Esophagus muscularis mucosa (tissue), 4 donors: Measurements from ENCODE around the gene CCBE1. TPM values are rescaled to one million over a fixed set of nuclear protein-coding genes. Genes with fewer than 3 reads are reported as not detected.

Experiments
- DNase-seq: peaks from one replicate; pipeline ENCODE4 v3.0.0-alpha.2; 2017; ENCODE audit errors: extremely low spot score
- H3K27ac ChIP-seq, 4 donors: fragments of 200-600 bp; sonication (generic); replicated peaks in 1 of 4; 1 replicate in 3 of 4; 2 replicates in 1 of 4; pipeline ENCODE4 v1.5.1; 2016 to 2019; ENCODE audit warnings: mild to moderate bottlenecking in 1 of 4
- H3K27me3 ChIP-seq, 4 donors: fragments of 200-600 bp; sonication (generic); one replicate each; pipeline versions ENCODE4 v1.5.1 to v1.6.0; 2016 to 2019
- H3K36me3 ChIP-seq, 4 donors: fragments of 200-600 bp; sonication (generic); one replicate each; pipeline ENCODE4 v1.5.1; 2016 to 2019
- H3K4me1 ChIP-seq, 4 donors: fragments of 200-600 bp; sonication (generic); one replicate each; pipeline ENCODE4 v1.5.1; 2016 to 2019
- H3K4me3 ChIP-seq, 4 donors: fragments of 200-600 bp; sonication (generic); 1 replicate in 2 of 4; 2 replicates in 2 of 4; pipeline ENCODE4 v1.5.1; 2016 to 2019; ENCODE audit warnings: mild to moderate bottlenecking in 4 of 4, moderate library complexity in 1 of 4
- H3K9me3 ChIP-seq, 4 donors: fragments of 200-600 bp; sonication (generic); 1 replicate in 3 of 4; 2 replicates in 1 of 4; pipeline ENCODE4 v1.5.1; 2016 to 2019
- EP300 ChIP-seq: sonication (generic); formaldehyde crosslinking; IDR thresholded peaks from one replicate; pipeline ENCODE4 v1.6.1; 2017; ENCODE audit warnings: antibody characterized with exemption
- POLR2A ChIP-seq: fragments of 450-650 bp; IDR thresholded peaks from one replicate; pipeline ENCODE4 v1.6.1; 2017; ENCODE audit warnings: antibody characterized with exemption, moderate library complexity, mild to moderate bottlenecking, low read depth
- POLR2AphosphoS5 ChIP-seq, 2 donors: sonication (generic); formaldehyde crosslinking; IDR thresholded peaks; one replicate each; pipeline ENCODE4 v1.6.1; 2017; ENCODE audit warnings: antibody characterized with exemption in 2 of 2
- WGBS: methylation state at CpG from one replicate; pipeline ENCODE4 v1.1.5; 2018; 5-methylcytosine and 5-hydroxymethylcytosine counted together
- intact Hi-C: fragments of 100-400 bp; cut with DNase I; formaldehyde crosslinking; loops from one replicate; pipeline ENCODE4 v1.15.1; 2023
- total RNA-seq, 4 donors: library from RNA; depleted of rRNA; stranded (reverse); fragments of >200 nt; gene quantifications; one replicate each; pipeline versions ENCODE4 v1.1.0 to v1.2.1, GENCODE V29; 2016
- TF ChIP-seq, protein P1 (sequence below), 3 experiments: fragments of 200-600 bp in 2 of 3; fragments of 450-650 bp in 1 of 3; sonication (generic) in 2 of 3; IDR thresholded peaks; one replicate each; pipeline ENCODE4 v1.5.1; 2017 to 2019; ENCODE audit warnings: antibody characterized with exemption in 3 of 3, mild to moderate bottlenecking in 2 of 3, moderate library complexity in 1 of 3

Gene CCBE1
- total RNA-seq, 4 donors from 2014 or later, result 1.6 to 11.1 (median 2.7) TPM

- TF ChIP-seq, protein P1, sequence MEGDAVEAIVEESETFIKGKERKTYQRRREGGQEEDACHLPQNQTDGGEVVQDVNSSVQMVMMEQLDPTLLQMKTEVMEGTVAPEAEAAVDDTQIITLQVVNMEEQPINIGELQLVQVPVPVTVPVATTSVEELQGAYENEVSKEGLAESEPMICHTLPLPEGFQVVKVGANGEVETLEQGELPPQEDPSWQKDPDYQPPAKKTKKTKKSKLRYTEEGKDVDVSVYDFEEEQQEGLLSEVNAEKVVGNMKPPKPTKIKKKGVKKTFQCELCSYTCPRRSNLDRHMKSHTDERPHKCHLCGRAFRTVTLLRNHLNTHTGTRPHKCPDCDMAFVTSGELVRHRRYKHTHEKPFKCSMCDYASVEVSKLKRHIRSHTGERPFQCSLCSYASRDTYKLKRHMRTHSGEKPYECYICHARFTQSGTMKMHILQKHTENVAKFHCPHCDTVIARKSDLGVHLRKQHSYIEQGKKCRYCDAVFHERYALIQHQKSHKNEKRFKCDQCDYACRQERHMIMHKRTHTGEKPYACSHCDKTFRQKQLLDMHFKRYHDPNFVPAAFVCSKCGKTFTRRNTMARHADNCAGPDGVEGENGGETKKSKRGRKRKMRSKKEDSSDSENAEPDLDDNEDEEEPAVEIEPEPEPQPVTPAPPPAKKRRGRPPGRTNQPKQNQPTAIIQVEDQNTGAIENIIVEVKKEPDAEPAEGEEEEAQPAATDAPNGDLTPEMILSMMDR (IDR thresholded peaks at IDR 0.05), result no peak
- no peak for TF ChIP-seq POLR2A
- no peak for TF ChIP-seq EP300
- no peak for TF ChIP-seq POLR2AphosphoS5 (IDR thresholded peaks at IDR 0.05)
- Histone ChIP-seq H3K9me3 (no peaks in the 10 kb centered on the region), H3K4me1 (peaks cover 0 to 16% (median 9%) of the 10 kb centered on the region in 4 donors), H3K4me3 (no peak overlapping the region), H3K27me3 (no peaks in the 10 kb centered on the region), H3K27ac (no peak overlapping the region), H3K36me3 (no peaks in the 10 kb centered on the region)
- no peak for DNase-seq
- WGBS, result 34% methylated on average over 4 of the region's 4 CpGs
- intact Hi-C loops, result no loop called here
Measured at GRCh38 chr18:59566533-59566971, 130.7 kb downstream of the CCBE1 start.

DNA sequence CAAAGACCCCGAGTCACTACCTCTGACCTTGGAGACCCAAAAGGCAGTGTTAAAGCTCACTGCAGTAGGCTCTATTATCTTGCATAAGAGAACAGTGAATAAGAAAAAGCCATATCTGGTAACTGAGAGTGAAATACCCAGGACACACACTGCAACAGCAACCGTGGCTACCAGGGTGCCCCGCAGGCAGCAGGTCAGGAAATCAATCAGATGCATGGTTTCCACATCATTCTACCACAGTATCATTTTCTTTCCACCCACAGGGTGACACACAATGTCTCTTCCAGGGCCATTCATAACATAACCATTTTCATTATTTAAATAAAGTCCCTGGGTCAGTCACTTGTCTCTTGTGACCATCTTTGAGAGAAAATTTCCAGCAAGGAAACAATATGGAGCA lies 131.3 kb downstream of the CCBE1 start:
- peaks cover 0 to 16% (median 9%) of the 10 kb centered on the region in 4 donors for H3K4me1 ChIP-seq
- intact Hi-C loops, result no loop called here
- no peaks in the 10 kb centered on the region for H3K27me3 ChIP-seq
- no peak overlapping the region for H3K4me3 ChIP-seq
- H3K9me3 ChIP-seq, result no peaks in the 10 kb centered on the region
- WGBS, result 81% methylated on average over 3 of the region's 3 CpGs
- no peak overlapping the region for H3K27ac ChIP-seq
- no peak for TF ChIP-seq POLR2AphosphoS5 (IDR thresholded peaks at IDR 0.05)
- TF ChIP-seq EP300, result no peak
- TF ChIP-seq POLR2A, result no peak
- TF ChIP-seq, protein P1 (IDR thresholded peaks at IDR 0.05), result no peak
- DNase-seq, result no peak
- no peaks in the 10 kb centered on the region for H3K36me3 ChIP-seq

GRCh38 chr18:59564561-59564960 lies 132.7 kb downstream of the CCBE1 start:
- no peak overlapping the region for H3K4me3 ChIP-seq
- intact Hi-C loops, result no loop called here
- no peaks in the 10 kb centered on the region for H3K36me3 ChIP-seq
- 81% methylated on average over 3 of the region's 3 CpGs for WGBS
- peaks cover 0 to 16% (median 9%) of the 10 kb centered on the region in 4 donors for H3K4me1 ChIP-seq
- no peak overlapping the region for H3K27ac ChIP-seq
- H3K9me3 ChIP-seq, result no peaks in the 10 kb centered on the region
- no peak for DNase-seq
- TF ChIP-seq POLR2AphosphoS5 (IDR thresholded peaks at IDR 0.05) (no peak), POLR2A (no peak), EP300 (no peak)
- TF ChIP-seq, protein P1 (IDR thresholded peaks at IDR 0.05), result no peak
- H3K27me3 ChIP-seq, result no peaks in the 10 kb centered on the region

GRCh38 chr18:59563176-59563785 lies 133.9 kb downstream of the CCBE1 start:
- Histone ChIP-seq H3K4me3 (no peak overlapping the region), H3K36me3 (no peaks in the 10 kb centered on the region), H3K9me3 (no peaks in the 10 kb centered on the region), H3K27ac (no peak overlapping the region), H3K4me1 (peaks cover 0 to 16% (median 9%) of the 10 kb centered on the region in 4 donors), H3K27me3 (no peaks in the 10 kb centered on the region)
- TF ChIP-seq POLR2A (no peak), POLR2AphosphoS5 (IDR thresholded peaks at IDR 0.05) (no peak), EP300 (no peak)
- TF ChIP-seq, protein P1 (IDR thresholded peaks at IDR 0.05), result no peak
- DNase-seq, result no peak
- intact Hi-C loops, result no loop called here
- WGBS, result 98% methylated on average over 3 of the region's 3 CpGs

DNA sequence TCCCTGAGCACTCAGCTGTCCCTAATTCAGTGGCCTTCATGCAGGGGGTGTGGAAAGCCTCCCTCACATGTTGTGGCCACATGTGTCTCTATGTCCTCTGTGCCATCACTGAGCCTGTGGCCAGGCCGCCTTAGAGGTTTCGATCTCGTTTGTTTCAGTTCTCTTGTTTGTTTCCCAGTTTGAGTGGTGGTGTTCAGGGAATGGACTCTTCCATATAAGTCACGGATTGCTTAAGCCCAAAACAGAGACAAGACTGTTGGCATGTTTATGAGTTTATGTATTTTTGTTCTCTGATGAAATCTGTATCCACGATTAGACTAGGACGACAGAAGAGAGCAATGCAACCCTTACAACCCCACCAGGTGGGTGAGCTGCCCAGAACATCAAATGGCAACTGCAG lies 134.5 kb downstream of the CCBE1 start:
- DNase-seq, result no peak
- TF ChIP-seq, protein P1 (IDR thresholded peaks at IDR 0.05), result no peak
- TF ChIP-seq POLR2A (no peak), POLR2AphosphoS5 (IDR thresholded peaks at IDR 0.05) (no peak), EP300 (no peak)
- H3K9me3 ChIP-seq, result peaks cover 0 to 3% (median 0%) of the 10 kb centered on the region in 4 donors
- H3K27ac ChIP-seq, result no peak overlapping the region
- 69% methylated on average over 6 of the region's 6 CpGs for WGBS
- intact Hi-C loops, result no loop called here
- no peaks in the 10 kb centered on the region for H3K36me3 ChIP-seq
- H3K4me1 ChIP-seq, result peaks cover 0 to 16% (median 9%) of the 10 kb centered on the region in 4 donors
- H3K4me3 ChIP-seq, result no peak overlapping the region
- no peaks in the 10 kb centered on the region for H3K27me3 ChIP-seq
